NOMO-1 treated with DMSO at 0.1 percent for 48 hours (cell line): ENCODE results near the gene BRCA2.

Experiments
- DNase-seq: peaks from one replicate; lab custom pipeline; 2025; ENCODE audit not compliant: unreplicated experiment; lab: John Stamatoyannopoulos, UW

Gene BRCA2

GRCh38 chr13:32426990-32427851 lies 111.9 kb downstream of the BRCA2 start:
- peak; percentile 50 for DNase-seq

- peak; percentile 79 for DNase-seq
These were observed 112.7 kb downstream of the BRCA2 start, which contains the start of gene N4BP2L1 for GRCh38 chr13:32427852-32428580. TSS of gene N4BP2L1 (minus strand) at chr13:32428130. CDS start at chr13:32428082, 48 bp downstream.

GRCh38 chr13:32428581-32429432 lies 113.5 kb downstream of the BRCA2 start:
- DNase-seq, result peak; percentile 92

- no peak for DNase-seq
These were observed 114.2 kb downstream of the BRCA2 start for GRCh38 chr13:32429433-32429909.

GRCh38 chr13:32430018-32430747 lies 114.9 kb downstream of the BRCA2 start:
- no peak for DNase-seq

- no peak for DNase-seq
These were observed 116.1 kb downstream of the BRCA2 start for GRCh38 chr13:32431361-32431760.

GRCh38 chr13:32432856-32433255 lies 117.5 kb downstream of the BRCA2 start:
- no peak for DNase-seq

GRCh38 chr13:32438871-32439270 lies 123.6 kb downstream of the BRCA2 start:
- no peak for DNase-seq

- DNase-seq, result peak; percentile 68
These were observed 127.8 kb downstream of the BRCA2 start for GRCh38 chr13:32443111-32443510.

GRCh38 chr13:32445461-32445860 lies 130.2 kb downstream of the BRCA2 start:
- no peak for DNase-seq

- DNase-seq, result no peak
These were observed 130.9 kb downstream of the BRCA2 start for GRCh38 chr13:32446220-32446619.

- DNase-seq, result peak; percentile 83
These were observed 131.6 kb downstream of the BRCA2 start for GRCh38 chr13:32446773-32447465.

GRCh38 chr13:32447894-32448623 lies 132.8 kb downstream of the BRCA2 start:
- no peak for DNase-seq

GRCh38 chr13:32448972-32449371 lies 133.7 kb downstream of the BRCA2 start:
- DNase-seq, result no peak
